ENCODE measurements around the gene CDYL. TPM values are rescaled to one million over a fixed set of nuclear protein-coding genes. Genes with fewer than 3 reads are reported as not detected.

The CDYL gene
- total and polyA plus RNA-seq, 4 donors, result 3.3 to 25.4 (median 11.0) TPM

- Histone ChIP-seq H3K9me3 (ENCODE audit: control insufficient read depth in 4 of 4, low read length in 3 of 4) (no peaks in the 10 kb centered on the region), H3K9ac (ENCODE audit: low read depth in 1 of 2, low read length in 2 of 2) (no peak overlapping the region), H3K36me3 (ENCODE audit: control insufficient read depth in 4 of 4, insufficient read depth in 3 of 4, low read depth in 1 of 4, low read length in 3 of 4) (no peaks in the 10 kb centered on the region), H3K4me3 (ENCODE audit: low read depth in 1 of 3, low read length in 3 of 3) (no peak overlapping the region), H3K27ac (ENCODE audit: low read depth in 1 of 2, low read length in 2 of 2) (no peak overlapping the region), H3K4me1 (ENCODE audit: control insufficient read depth in 4 of 4, insufficient read depth in 4 of 4, low read length in 3 of 4) (no peaks in the 10 kb centered on the region), H3K27me3 (ENCODE audit: control insufficient read depth in 4 of 4, insufficient read depth in 4 of 4, low read length in 3 of 4) (no peaks in the 10 kb centered on the region)
- no peak for DNase-seq (ENCODE audit: low spot score)
- WGBS, result 86% methylated on average over 8 of the region's 8 CpGs
- TF ChIP-seq GABPA (IDR thresholded peaks at IDR 0.05 in 1 of 2, conservative IDR thresholded peaks at IDR 0.05 in 1 of 2) (no peak), EGR1 (IDR thresholded peaks at IDR 0.05; ENCODE audit: low read depth in 2 of 2) (no peak), CTCF (IDR thresholded peaks at IDR 0.05; ENCODE audit: low read depth, low read length, missing input control) (no peak), MAX (IDR thresholded peaks at IDR 0.05) (no peak), HNF4A (conservative IDR thresholded peaks at IDR 0.05) (no peak), ATF3 (IDR thresholded peaks at IDR 0.05) (no peak), JUND (IDR thresholded peaks at IDR 0.05) (no peak), REST (IDR thresholded peaks at IDR 0.05) (no peak), ZBTB33 (IDR thresholded peaks at IDR 0.05) (no peak), NR2F2 (IDR thresholded peaks at IDR 0.05) (no peak), TAF1 (conservative IDR thresholded peaks at IDR 0.05) (no peak), HNF4G (IDR thresholded peaks at IDR 0.05) (no peak)
These were observed 82.2 kb downstream of the CDYL start for GRCh38 chr6:4858194-4859015.

- H3K4me3 ChIP-seq (ENCODE audit: low read depth in 1 of 3, low read length in 3 of 3), result no peak overlapping the region
- H3K9me3 ChIP-seq (ENCODE audit: control insufficient read depth in 4 of 4, low read length in 3 of 4), result no peaks in the 10 kb centered on the region
- H3K36me3 ChIP-seq (ENCODE audit: control insufficient read depth in 4 of 4, insufficient read depth in 3 of 4, low read depth in 1 of 4, low read length in 3 of 4), result no peaks in the 10 kb centered on the region
- no peaks in the 10 kb centered on the region for H3K27me3 ChIP-seq (ENCODE audit: control insufficient read depth in 4 of 4, insufficient read depth in 4 of 4, low read length in 3 of 4)
- no peak overlapping the region for H3K9ac ChIP-seq (ENCODE audit: low read depth in 1 of 2, low read length in 2 of 2)
- WGBS, result over 99% methylated on average over 2 of the region's 2 CpGs
- no peak for DNase-seq (ENCODE audit: low spot score)
- TF ChIP-seq NR2F2 (IDR thresholded peaks at IDR 0.05), result no peak
- TF ChIP-seq JUND (IDR thresholded peaks at IDR 0.05), result no peak
- no peak for TF ChIP-seq ZBTB33 (IDR thresholded peaks at IDR 0.05)
- no peaks in the 10 kb centered on the region for H3K4me1 ChIP-seq (ENCODE audit: control insufficient read depth in 4 of 4, insufficient read depth in 4 of 4, low read length in 3 of 4)
- H3K27ac ChIP-seq (ENCODE audit: low read depth in 1 of 2, low read length in 2 of 2), result no peak overlapping the region
These were observed 84.2 kb downstream of the CDYL start for GRCh38 chr6:4860387-4860786.

Measured in liver (tissue), 9 donors.